Measurements from ENCODE around the gene PTGS1.

The PTGS1 gene

DNA sequence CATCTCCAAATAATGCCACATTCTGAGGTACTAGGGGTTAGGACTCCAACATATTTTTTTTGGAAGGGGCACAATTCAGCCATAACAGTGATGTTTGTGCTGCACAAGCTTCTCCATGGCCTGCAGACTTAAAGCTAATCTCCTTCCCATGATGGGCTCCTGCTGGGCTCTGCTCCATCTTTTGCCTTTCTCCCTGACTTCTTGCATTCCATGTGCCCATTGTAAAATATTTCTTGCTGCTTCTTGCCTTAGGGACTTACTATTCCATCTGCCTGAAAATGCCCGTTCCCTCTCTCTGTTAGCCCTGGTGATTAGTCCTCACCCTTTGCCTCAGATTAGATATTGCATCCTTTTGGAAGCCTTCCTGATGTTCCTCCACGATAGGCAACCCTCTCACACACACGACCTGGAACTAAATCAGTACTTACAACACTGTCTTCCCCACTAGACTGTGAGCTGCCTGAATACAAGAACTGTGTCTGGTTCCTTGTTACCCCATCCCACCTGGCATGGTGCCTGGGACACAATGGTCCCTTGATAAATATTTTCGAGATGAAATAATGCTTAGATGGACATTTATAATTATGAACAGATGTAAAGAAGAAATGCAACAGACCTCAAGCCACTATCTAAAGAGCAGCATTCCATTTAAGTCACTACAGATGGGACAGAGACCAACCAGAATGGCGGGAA is 73.4 kb downstream of the PTGS1 start:
- no peak overlapping the region for H3K4me3 ChIP-seq (ENCODE audit: low read depth, low read length)
- DNase-seq (ENCODE audit: low read depth) = peak; percentile 87
